Measurements from ENCODE around the gene ROGDI.

- TF ChIP-seq CTCF (IDR thresholded peaks at IDR 0.05; ENCODE audit: low read depth, low read length, missing input control) (no peak), RAD21 (IDR thresholded peaks at IDR 0.05) (no peak), MAX (IDR thresholded peaks at IDR 0.05) (no peak), JUND (IDR thresholded peaks at IDR 0.05) (no peak), REST (IDR thresholded peaks at IDR 0.05) (no peak), NR2F2 (IDR thresholded peaks at IDR 0.05) (no peak), RXRA (IDR thresholded peaks at IDR 0.05) (no peak), GABPA (IDR thresholded peaks at IDR 0.05 in 1 of 2, conservative IDR thresholded peaks at IDR 0.05 in 1 of 2) (no peak)
These were observed 8.8 kb upstream of the ROGDI start for GRCh38 chr16:4811242-4811641.

Measured in liver (tissue), 3 donors.